Gastroesophageal sphincter (tissue), 3 donors: Measurements from ENCODE around the gene C18orf32.

Experiments used
- CTCF ChIP-seq, 4 experiments: fragments of 200-600 bp in 2 of 4; fragments of 450-650 bp in 2 of 4; sonication (generic) in 1 of 4; IDR thresholded peaks; one replicate each; pipeline ENCODE4 v1.5.1; 2017 to 2019; ENCODE audit warnings: antibody characterized with exemption in 4 of 4, mild to moderate bottlenecking in 2 of 4, moderate library complexity in 2 of 4
- EP300 ChIP-seq: sonication (generic); formaldehyde crosslinking; IDR thresholded peaks from one replicate; pipeline ENCODE4 v1.6.1; 2017; ENCODE audit warnings: antibody characterized with exemption, mild to moderate bottlenecking
- POLR2A ChIP-seq, 2 donors: fragments of 450-650 bp; IDR thresholded peaks; one replicate each; pipeline ENCODE4 v1.6.1; 2017; ENCODE audit warnings: antibody characterized with exemption in 2 of 2, mild to moderate bottlenecking in 2 of 2, moderate library complexity in 1 of 2
- POLR2AphosphoS5 ChIP-seq: sonication (generic); formaldehyde crosslinking; IDR thresholded peaks from one replicate; pipeline ENCODE4 v1.6.1; 2017; ENCODE audit warnings: antibody characterized with exemption

DNA sequence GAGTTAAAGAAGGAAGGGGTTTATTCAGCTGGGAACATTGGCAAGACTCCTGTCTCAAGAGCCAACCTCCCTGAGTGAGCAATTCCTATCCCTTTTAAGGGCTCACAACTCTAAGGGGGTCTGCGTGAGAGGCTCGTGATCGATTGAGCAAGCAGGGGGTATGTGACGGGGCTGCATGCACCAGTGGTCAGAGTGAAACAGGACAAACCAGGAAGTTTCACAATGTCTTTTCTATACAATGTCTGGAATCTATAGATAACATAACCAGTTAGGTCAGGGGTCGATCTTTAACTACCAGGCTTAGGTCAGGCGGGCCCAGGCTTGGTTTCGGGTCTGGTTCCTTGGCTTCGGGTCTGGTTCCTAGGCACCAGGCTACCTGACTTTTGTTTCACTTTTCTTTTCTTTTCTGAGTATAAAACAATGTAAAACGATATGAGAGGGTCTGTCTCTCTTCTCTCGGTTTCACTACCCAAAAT lies 44.7 kb upstream of the C18orf32 start:
- no peak for TF ChIP-seq CTCF (IDR thresholded peaks at IDR 0.05)
- TF ChIP-seq EP300: no peak
- no peak for TF ChIP-seq POLR2A (IDR thresholded peaks at IDR 0.05)
- no peak for TF ChIP-seq POLR2AphosphoS5
